HG03097 (cell line): ENCODE results near the gene EEF1AKMT3.

Source experiments
- ATAC-seq: cut with Tn5 transposase; IDR thresholded peaks from one replicate; pipeline ENCODE4 v1.9.1; 2021; ENCODE audit not compliant: unreplicated experiment, low FRiP score

The EEF1AKMT3 gene

DNA sequence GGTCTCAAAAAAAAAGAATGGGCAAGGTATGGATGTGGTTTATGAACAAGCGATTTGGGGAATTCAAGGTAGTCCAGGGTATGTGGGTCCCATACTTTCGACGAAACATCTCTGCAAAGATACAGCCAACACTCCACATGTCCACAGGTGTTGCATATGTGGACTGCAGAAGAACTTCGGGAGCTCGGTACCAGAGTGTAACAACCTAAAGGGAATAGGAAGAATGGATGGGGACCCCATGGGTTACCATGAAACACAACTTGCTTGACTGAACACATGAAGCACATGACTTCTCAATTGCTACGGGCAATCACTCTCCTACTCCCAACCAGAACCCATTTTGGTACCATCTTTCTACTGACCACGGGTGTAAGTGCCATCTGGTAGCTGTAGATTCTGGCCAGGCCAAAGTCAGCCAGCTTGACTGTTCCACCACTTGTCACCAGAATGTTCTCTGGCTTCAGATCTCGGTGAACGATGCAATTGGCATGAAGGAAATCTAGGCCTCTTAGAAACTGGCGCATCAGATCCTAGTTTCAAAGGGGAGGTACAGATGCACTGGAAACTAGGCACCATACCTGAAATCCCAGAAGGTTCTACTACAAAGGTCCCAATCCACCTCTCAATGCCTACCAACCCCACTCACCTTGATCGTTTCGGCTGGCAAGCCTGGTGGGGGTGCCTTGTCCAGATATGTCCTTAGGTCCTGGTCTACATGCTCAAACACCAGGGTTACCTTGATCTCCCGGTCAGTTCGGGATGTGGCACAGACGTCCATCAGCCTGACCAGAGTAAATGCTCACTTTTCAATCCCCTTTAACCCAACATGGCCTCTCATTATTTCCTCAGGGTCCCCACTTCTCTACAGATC, 21.6 kb upstream of the EEF1AKMT3 start:
- ATAC-seq, result no peak

GRCh38 chr12:57751432-57751787, 21.0 kb upstream of the EEF1AKMT3 start:
- ATAC-seq, result no peak

DNA sequence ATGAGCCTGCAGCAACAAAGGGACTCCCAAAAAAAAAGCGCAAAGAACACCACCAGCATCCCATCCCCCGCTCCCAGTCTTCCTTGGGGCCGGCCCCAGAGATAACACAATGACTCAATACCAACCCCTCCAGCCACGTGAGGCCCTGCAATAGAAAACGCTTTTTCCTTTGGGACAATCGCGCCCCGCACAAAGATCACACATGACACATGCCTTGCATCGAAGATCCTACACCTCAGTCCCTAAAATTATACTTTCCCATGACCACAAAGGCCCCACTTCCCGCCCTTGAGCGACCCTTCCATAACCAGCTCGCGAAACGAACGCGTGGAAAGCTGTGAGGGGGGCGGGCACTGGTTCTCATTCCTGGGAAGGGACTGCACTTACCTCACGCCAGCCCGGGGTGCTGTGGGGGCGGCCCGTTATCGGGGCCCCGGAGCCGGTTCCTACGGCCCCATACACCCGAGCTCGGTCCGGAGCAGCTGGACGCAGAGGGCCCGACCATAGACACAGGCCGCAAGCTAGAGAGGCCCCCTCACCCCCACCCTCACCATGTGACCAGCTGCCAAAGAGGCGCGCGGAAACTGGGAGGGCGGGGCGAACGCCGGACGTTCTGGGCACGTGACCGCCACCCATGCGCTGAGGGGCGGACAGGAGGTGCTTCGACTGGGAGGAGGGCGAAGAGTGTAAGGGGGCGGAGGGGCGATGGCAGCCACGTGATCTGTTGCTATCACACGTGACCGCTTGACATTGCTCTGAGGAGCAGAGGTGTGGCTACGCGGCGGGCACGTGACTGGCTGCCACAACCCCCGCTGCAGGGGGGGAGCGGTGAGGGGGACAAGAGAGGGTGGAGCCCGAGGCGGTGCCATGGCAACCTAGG, 20.4 kb upstream of the EEF1AKMT3 start, which contains the start of gene CDK4:
TSS of gene CDK4 (minus strand) at position 523 of the 880 bp plus-strand sequence. CDS start 593 bp downstream, outside the sequence.
- peak; percentile 71 for ATAC-seq

GRCh38 chr12:57752668-57753000, 19.8 kb upstream of the EEF1AKMT3 start:
- ATAC-seq, result no peak

GRCh38 chr12:57753756-57754337, 18.6 kb upstream of the EEF1AKMT3 start:
- ATAC-seq, result no peak

DNA sequence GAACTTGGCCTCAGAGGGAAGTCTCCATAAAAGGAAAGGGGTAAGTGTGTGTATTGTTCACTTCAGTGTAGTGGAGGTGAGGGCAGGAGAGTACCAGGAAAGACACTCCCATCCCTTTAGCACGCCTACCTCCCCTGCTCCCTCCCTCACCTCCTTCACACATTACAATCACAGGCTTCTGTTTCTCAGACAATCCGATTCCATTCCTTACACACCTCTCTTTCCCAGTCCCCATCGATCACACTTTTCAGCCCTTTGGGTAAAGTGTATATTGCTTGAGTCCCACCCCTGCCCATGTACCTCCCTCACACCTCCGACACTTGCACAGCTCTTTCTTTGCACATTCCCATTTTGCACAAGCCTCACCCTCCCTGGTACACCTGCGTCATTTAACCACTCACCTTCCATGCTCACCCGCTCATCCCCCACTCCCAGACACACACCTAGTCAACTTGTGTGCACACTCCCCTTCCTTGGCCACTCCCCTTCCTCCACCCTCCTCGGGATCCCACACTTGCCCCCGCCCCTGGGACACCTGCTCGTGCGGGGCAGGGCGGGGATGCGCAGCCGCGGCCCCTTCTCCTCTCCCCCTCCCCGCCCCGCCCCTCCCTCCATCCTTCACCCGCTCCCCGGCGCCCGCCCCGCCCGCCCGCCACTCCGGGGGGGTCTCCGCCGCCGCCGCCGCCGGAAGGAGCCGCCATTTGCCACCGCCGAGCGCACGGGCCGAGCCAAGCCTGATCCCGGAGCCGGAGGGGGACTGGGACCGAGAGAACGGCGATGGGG, 17.8 kb upstream of the EEF1AKMT3 start, which contains the start of gene MARCHF9:
TSS of gene MARCHF9 (plus strand) at position 693 of the 783 bp plus-strand sequence. CDS start 426 bp downstream, outside the sequence.
- peak; percentile 23 for ATAC-seq

- ATAC-seq, result no peak
Observed at GRCh38 chr12:57755194-57755453, 17.3 kb upstream of the EEF1AKMT3 start.

GRCh38 chr12:57755454-57756372, 16.7 kb upstream of the EEF1AKMT3 start:
- no peak for ATAC-seq

GRCh38 chr12:57756406-57757341, 15.7 kb upstream of the EEF1AKMT3 start:
- ATAC-seq, result no peak

- no peak for ATAC-seq
Observed at GRCh38 chr12:57757771-57758170, 14.6 kb upstream of the EEF1AKMT3 start.

GRCh38 chr12:57758552-57759359, 13.7 kb upstream of the EEF1AKMT3 start:
- no peak for ATAC-seq

GRCh38 chr12:57759360-57759980, 12.9 kb upstream of the EEF1AKMT3 start:
- no peak for ATAC-seq

DNA sequence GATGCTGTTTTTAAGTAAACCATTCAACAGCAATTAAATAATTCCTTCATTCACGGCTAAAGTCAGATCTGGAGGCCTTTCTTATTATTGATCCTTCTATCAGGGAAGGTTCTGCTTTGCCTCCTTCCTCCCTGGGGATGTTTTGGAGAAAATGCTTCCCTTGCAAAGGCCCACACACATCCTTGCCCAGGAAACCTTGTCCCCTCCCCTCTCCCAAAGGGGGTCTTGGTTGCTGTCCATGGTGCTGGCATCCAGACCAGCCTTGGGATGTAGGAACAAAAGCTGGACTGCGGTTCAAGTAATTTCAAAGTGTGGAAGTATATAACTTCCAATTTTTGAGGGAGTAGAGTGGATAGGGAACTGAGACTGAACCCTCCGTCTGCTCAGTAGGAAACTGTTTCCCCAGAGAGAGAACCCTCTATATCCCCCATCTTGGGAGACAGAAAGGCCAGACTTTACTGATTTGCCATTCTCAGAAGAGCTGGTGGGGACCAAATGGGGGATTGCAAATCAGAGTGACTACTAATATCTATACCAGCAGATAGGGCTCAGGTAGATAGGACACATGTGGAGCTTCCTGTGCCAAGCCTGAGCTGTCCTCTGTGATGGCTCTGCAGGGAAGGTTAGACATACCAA, 11.9 kb upstream of the EEF1AKMT3 start:
- ATAC-seq, result no peak

DNA sequence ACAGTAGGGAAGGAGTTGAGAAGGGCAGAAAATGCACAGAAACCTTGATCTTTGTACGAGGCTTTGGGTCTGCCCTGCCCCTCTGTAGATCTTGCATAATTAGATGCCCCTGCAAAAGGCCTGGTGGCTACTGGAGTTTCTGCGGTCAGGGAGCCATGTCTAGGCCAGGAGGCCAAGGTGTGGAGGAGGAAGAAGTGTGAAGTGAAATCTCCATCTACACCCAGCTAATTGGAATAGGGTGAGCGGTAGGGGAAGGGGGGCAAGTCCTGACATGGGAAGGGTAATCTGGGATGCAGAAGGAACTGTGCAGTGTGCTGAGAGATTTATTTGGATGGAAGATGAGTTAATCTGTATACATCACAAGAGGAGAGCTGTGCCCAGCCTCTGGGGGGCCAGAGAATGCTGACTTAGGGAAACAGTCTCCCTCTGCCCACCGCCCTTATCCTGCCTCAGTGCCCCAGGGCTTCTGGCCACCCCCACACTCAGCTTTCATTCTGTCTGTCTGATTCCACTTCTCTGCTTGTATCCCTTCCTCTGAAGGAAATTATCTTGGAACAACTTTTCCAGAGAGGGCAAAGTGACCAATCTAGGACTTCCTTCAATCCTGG, 10.9 kb upstream of the EEF1AKMT3 start:
- ATAC-seq, result no peak

GRCh38 chr12:57762463-57762862, 10.0 kb upstream of the EEF1AKMT3 start:
- ATAC-seq, result no peak
